HFF-Myc (cell line): ENCODE data around the gene MYO15A.

ENCODE experiments used
- DNase-seq: peaks from one replicate; pipeline ENCODE4 v3.0.0-alpha.2; 2011; ENCODE audit warnings: low read depth; ENCODE audit errors: extremely low read depth
- H3K4me3 ChIP-seq: replicated peaks from 2 replicates; pipeline ENCODE4 v1.5.1; 2011; ENCODE audit warnings: low read depth, mild to moderate bottlenecking, control low read depth, low read length
- TF ChIP-seq, protein P1 (sequence below): IDR thresholded peaks from 2 replicates; pipeline ENCODE4 v1.5.1; 2012; ENCODE audit warnings: mild to moderate bottlenecking, low read depth, low read length, control low read depth; ENCODE audit errors: missing control alignments

The MYO15A gene

DNA sequence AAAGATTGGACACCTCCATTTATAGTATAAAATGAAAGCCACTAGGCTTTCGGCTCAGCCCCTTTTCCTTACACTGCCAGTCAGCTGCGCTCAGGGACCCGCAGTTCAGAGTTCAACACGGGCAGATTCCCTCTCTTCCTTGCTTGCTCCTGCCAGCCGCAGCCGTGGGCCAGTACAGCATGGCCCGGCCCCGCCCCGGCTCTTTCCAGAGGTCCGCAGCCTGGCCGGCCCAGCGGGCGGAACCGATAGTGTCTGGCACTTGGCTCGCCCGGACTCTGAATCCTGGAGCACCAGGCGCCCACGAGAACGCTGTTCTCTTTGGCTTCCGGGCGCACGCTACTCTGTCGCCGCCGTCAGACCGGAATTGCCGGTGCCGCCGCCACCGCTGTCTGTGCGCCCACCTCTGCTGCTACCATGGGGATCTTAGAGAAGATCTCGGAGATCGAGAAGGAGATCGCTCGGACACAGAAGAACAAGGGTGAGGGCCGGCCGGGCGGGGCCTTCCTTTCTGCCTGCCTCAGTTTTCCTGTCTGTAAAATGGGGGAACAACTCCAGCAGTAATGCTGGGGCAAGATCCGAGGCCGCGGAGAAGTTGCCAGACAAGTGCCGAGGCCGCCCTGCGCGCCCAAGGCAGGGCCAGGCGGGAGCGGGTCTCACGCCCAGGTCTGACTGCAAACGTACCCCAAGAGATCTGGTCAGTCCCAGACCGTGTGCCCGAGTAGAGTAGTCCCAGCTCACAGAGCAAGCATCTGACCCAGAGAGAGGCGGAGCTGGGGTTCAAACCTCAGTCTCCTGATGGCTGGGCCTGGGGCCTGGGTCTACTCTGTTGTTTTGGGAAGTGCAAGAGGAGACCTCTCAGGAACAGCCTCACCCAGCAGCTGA, 20.7 kb upstream of the MYO15A start, which contains the start of gene DRG2:
Gene DRG2, plus strand, starts transcription at position 339 of the 882 bp plus-strand sequence. Its CDS starts 76 bp downstream, at position 415.
- peak within 1 kb of the TSS; percentile 74 for H3K4me3 ChIP-seq
- TF ChIP-seq, protein P1, sequence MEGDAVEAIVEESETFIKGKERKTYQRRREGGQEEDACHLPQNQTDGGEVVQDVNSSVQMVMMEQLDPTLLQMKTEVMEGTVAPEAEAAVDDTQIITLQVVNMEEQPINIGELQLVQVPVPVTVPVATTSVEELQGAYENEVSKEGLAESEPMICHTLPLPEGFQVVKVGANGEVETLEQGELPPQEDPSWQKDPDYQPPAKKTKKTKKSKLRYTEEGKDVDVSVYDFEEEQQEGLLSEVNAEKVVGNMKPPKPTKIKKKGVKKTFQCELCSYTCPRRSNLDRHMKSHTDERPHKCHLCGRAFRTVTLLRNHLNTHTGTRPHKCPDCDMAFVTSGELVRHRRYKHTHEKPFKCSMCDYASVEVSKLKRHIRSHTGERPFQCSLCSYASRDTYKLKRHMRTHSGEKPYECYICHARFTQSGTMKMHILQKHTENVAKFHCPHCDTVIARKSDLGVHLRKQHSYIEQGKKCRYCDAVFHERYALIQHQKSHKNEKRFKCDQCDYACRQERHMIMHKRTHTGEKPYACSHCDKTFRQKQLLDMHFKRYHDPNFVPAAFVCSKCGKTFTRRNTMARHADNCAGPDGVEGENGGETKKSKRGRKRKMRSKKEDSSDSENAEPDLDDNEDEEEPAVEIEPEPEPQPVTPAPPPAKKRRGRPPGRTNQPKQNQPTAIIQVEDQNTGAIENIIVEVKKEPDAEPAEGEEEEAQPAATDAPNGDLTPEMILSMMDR = no peak
- DNase-seq = peak; percentile 69

- DNase-seq = no peak
- no peak overlapping the region; the same call in 1 of the 2 replicates for H3K4me3 ChIP-seq
- TF ChIP-seq, protein P1 = no peak
Observed at GRCh38 chr17:18089613-18090012, 18.9 kb upstream of the MYO15A start.

DNA sequence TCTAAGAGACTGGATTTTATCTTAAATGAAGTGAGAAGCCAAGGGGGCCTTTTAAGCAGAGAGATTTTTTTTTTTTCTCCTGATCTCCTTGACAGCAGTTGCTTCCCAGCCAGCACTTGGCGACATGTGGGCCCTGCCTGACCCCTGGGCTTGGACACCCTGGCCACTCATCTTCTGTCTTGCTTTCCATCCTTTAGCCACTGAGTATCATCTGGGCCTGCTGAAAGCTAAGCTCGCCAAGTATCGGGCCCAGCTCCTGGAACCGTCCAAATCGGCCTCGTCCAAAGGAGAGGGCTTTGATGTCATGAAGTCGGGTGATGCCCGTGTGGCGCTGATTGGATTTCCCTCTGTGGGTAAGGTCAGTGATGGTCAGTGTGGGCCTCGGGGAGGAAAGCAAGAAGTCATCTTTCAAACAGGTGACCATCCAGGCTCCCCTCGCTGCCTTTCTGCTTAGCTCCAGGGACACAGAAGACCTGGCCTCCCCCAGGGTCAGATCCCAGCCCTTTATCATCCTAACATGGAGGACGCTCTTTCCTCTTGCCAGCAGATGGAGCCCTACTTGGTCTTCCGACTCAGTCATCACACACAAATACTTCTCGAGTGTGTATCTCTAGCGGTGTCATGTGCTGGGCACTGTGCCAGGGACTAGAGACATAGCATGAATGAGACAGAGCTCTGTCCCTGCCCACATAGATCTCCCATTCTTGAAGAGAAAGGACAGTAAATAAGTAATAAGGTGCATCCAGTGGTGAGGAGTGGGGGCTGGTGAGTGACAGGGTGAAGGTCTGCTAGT, 14.7 kb upstream of the MYO15A start:
- TF ChIP-seq, protein P1 = peak; percentile 62
- no peak overlapping the region for H3K4me3 ChIP-seq
- peak; percentile 42 for DNase-seq

- no peak for DNase-seq
- no peak overlapping the region for H3K4me3 ChIP-seq
- TF ChIP-seq, protein P1 = no peak
Observed at GRCh38 chr17:18094409-18094807, 14.1 kb upstream of the MYO15A start.

DNA sequence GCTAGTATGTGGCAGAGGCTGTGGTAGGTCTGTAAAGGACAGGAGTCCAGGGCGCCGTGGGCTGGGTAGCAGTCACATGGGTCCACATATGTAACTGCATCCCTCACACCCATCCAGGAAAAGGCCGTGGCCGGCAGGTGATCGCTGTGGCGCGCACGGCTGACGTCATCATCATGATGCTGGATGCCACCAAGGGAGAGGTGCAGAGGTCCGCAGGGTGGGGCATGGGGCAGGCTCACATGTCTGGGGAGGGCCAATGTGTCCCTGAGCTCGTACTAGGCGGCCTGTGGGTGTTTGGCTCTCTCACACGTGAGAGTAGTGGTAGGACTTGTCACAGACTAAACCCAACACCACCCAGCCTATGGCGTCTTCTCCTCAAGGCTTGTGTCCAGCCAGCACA, 9.0 kb upstream of the MYO15A start:
- TF ChIP-seq, protein P1 = no peak
- no peak overlapping the region for H3K4me3 ChIP-seq
- no peak for DNase-seq

GRCh38 chr17:18100616-18101015, 7.9 kb upstream of the MYO15A start:
- TF ChIP-seq, protein P1 = no peak
- no peak for DNase-seq
- H3K4me3 ChIP-seq = no peak overlapping the region
